GM21576 (cell line): ENCODE measurements around the gene DUS3L.
"Not testable (repeated sequence)": the region's sequence is repeated elsewhere in the genome, so short reads cannot be mapped to it uniquely, and the experiment has no call there.

Experiments
- ATAC-seq: cut with Tn5 transposase; IDR thresholded peaks from one replicate; pipeline ENCODE4 v1.9.1; 2021; ENCODE audit warnings: mild to moderate bottlenecking, moderate library complexity; ENCODE audit not compliant: unreplicated experiment

The DUS3L gene

DNA sequence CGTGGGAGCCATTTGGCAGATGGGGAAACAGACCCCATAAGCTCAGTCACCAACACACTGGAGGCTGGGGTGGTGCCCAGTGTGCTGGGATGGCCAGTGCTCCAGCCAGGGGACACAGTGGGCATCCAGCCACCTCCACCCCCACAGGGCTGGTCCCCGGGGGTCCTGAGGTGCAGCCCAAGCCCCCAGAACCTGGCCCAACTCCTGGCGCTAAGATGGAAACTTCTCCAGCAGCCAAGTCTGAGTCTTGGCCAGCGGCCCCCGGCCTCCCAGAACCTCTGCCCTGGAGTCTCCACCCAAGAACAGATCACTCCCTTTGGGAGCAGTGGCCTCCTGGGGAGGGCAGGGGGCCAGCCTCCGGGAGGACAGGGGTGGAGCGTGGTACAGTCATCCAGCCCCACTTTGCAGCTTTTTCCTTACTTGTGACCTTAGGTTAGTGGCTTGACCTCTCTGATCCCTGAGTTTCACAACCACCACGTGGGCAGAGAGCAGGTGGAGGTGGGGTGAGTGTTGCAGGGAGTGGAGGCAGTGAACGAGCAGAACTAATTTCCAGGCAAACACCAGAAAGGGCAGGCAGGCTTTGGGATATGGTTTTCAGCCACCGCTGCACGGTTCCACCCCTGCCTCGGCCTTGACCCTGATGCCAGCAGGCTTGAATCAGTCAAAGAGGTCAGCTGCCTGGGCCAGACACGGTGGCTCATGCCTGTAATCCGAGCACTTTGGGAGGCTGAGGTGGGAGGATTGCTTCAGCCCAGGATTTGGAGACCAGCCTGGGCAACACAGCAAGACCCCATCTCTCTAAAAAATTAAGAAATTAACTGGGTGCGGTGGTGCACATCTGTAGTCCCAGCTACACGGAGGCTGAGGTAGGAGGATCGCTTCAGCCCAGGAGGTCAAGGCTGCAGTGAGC lies 9.7 kb upstream of the DUS3L start:
- no peak for ATAC-seq

DNA sequence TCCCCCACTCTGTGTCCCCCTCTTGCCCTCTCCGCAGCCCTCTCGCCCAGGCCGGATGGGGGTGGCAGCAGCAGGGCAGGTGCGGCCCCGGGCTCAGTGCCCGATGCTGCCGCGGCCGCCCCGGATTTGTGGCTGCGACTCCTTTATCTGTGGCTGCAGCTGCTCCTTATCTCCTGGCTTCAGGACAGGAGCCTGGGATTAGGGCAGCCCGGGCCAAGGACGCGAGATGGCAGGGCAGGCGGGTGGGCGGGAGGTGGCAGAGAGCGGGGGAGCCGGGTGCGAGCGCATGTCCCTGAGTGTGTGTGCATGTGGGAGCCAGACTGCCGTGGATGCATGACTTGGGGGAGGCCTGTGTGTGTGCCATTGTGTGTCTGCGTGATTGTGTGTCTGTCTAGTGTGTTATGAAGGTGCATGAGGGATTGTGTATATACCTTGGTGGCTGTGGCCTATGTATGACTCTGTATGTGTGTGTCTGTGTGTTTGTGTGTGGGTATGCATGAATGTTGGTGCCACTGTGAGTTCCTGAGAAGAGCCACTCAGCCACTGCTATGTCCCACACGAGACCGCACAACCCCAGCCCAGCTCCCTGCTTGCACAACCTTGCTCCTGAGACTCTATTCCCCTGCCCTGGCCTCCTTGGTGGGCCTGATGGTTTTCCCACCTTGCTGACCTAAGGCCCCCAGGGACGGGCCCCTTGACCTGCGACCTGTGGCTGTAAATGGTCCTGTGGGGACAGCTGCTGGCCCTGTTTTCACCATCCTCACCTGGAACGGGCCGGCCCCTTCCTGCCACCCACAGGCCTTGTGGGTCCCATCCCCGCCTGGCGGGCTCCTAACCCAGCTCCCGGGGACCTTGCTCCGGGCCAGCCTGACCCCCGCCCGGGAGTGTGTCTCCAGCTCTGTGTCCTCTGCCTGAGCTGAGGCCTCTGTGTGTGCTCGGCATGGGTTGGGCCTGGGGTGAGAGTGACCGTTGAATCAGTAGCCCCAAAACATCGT lies 8.6 kb upstream of the DUS3L start:
- no peak for ATAC-seq

DNA sequence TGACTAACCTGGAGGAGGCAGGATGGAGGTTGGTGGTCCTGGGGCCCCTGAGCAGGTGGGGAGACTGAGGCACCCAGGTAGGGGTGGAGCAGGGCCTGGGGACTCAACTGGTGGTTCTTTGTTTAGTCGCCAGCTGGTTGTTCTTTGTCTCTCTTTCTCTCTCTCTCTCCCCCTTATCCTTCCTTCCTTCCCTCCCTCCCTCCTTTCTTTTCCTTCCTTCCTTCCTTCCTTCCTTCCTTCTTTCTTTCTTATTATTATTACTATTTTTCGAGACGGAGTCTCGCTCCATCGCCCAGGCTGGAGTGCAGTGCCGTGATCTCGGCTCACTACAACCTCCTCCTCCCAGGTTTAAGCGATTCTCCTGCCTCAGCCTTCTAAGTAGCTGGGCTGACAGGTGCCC lies 7.3 kb upstream of the DUS3L start:
- ATAC-seq: no peak

DNA sequence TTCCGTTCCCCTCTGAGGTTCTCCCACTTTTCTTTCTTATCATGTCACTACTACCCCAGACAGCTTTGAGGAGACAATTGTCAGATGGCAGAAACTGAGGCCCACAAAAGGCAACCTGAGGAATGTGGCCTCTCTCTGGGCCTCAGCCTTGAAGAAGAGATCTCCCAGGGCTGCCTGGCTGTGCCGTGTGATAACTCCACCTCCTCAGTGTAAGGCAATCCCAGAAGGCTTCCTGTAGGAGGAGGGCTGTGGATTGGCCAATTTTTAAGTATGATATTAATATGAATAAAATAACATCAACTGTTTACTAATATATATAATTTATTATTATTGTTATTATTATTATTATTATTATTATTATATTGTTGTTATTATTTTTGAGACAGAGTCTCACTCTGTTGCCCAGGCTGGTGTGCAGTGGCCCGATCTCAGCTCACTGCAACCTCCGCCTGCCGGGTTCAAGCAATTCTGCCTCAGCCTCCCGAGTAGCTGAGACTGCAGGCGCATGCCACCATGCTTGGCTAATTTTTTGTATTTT lies 4.5 kb upstream of the DUS3L start:
- no peak for ATAC-seq

DNA sequence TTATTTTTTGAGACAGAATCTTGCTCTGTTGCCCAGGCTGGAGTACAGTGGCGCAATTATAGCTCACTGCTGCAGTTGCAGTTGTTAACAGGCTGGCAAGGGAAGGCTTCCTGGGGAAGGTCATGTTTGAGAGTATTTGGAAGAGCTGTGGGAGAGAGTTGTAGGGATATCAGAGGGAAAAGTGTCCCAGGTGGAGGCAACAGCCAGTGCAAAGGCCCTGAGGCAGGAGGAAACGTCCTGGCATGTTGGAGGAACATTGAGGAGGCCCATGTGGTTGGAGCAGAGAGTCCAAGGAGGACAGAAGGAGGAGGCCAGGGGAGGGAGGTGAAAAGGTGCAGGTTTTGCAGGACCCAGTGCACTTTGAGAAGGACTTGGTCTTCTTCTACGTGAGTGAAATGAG lies 2.2 kb upstream of the DUS3L start:
- ATAC-seq: no peak

DNA sequence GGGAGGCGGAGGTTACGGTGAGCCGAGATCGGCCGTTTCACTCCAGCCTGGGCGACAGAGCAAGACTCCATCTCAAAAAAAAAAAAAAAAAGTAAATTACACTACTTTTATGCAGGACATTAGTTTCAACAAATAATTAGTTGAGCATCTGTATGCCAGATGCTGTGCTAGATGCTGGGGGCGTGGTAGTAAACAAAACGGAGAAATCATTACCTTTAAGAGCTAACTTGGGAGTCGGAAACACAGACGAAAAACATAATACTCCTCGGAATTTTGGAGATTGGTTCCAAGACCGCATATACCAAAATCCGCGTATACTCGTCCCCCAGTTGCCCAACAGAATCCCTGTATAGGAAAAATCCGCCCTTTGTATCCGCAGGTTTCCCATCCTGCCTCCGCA lies 1.3 kb upstream of the DUS3L start:
- ATAC-seq: no peak

DNA sequence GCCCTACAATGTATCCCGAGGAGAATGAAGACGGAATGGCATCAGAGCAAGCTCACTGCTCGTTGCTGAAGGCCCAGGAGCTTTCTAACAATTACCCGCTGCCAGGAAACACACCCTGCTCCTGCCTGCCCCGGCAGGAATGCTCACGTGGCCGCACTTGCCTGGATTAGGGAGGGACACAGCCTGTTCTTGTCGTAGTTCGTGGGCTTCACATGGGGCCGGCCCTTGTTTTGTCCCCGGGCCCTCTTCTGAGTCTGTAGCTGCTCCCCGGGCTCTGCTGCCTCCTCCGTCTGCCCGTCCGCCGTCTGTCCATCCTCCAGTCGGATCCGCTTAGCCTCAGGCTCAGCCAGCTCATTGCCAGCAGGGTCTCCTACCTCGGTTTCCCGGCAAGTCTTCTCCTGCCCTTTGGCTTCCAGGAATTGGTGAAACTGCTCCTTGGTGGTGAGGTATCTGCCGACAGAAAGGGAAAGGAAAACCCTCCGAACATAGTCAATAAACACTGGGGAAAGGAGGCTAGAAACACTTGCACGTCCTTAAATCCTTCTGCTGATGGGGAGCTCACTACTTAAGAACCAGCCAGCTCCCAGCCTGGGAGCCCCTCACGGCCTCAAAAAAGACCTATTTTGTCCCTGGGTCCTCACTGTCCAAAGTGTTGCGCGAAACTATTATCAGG lies 941 bp downstream of the DUS3L start:
- no peak for ATAC-seq

DNA sequence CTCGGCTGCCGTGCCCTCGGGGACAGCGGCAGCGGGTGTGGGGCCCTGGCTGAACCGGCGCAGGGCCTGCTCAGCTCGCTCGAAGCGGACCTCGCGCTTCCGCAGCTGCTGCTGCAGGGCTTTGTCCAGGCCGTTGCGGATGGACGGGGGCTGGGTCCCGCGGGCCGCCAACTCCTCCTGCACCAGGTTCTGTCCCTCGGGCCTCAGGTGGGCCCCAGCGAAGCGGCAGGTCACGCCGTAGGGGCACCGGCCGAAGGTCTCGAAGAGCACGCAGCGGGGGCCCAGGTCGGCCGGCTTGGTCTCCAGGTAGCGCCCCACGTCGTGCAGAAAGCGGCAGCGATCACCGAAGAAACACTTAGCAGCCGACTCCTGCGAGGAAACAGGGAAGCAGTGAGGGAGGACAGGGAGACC lies 1.6 kb downstream of the DUS3L start:
- ATAC-seq: no peak

DNA sequence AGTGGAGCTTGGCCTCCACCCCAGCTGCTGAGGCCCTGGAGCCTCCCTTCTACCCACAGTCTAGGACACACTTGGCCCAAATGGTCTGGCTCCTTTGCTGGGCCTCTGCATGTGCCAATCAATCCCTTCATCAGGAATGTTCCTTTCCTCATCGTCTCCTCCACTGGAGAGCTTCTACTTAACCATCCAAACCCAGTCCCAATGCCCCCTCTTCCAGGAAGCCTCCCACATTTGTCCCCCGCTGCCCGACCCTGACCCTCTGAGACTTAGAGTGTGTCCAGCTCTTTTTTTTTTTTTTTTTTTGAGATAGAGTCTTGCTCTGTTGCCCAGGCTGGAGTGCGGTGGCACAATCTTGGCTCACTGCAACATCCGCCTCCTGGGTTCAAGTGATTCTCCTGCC lies 2.5 kb downstream of the DUS3L start:
- no peak for ATAC-seq

DNA sequence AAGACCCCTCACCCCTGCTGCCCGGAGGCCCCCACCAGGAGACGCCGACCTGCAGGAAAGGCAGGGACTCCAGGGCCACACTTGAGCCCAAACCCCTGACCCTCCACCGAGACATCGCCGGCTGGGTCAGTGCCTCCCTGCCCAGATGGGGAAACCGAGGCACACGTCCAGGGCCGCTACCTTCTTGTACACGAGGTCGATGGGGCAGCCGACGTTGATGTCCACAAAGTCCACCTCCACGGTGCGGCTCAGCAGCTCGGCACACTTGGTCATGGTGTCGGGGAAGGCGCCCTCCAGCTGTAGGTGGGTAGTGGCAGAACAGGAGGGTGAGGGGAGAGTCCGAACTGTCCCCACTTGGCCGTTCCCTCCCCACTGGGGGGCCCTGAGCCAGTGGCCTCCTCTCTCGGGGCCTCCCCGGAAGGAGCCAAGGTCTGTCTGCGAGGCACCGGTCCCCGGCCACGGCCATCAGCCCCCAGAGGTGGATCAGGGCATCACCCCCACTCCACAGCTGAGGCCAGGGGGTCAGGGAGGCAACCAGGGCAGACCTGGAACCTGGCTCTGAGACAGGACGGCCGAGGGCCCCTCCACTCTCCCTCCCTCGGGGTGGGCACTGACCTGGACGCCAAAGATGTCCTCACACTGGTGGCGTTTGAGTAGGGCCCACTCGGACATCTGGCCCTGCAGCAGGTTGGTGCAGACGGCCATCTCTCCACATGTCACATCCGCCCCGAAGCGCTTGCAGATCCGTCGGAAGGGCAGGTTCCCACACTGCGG lies 3.4 kb downstream of the DUS3L start:
- ATAC-seq: no peak

DNA sequence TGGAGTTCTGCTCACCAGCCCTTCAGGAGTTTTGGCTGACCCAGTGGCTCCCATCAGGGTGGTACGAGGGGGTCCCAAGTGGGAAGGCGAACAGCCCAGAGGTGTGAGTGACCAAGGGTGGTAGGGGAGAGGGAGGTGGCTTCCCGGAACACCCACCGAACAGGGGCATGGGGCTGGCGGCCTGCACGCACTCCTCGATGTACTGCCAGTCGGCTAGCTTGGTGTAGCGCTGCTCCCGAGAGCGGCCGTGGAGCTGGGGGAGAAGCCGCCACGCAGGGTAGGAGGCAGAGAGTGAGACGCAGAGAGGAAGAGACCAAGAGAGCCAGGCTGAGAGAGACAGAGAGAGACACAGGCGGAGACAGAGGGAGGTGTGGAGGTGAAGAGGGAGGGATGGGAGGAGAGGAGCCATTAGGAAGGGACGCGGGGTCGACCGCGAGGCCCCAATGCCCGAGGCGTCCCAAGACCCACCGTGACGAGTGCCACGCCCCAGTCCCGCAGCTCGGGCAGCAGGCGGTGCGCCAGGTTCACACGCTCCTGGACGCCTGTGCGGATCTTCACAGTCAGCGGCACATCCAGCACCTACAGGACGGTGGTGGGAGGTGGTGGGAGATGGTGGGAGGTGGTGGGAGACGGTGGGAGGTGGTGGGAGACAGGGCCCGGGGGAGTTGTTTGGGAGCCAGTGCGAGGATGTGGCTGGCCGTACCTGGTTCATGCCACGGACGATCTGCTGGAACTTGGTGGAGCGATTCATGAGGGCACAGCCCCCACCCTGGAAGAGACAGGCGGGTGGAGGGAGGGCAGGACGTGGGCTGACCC lies 4.2 kb downstream of the DUS3L start:
- no peak for ATAC-seq

DNA sequence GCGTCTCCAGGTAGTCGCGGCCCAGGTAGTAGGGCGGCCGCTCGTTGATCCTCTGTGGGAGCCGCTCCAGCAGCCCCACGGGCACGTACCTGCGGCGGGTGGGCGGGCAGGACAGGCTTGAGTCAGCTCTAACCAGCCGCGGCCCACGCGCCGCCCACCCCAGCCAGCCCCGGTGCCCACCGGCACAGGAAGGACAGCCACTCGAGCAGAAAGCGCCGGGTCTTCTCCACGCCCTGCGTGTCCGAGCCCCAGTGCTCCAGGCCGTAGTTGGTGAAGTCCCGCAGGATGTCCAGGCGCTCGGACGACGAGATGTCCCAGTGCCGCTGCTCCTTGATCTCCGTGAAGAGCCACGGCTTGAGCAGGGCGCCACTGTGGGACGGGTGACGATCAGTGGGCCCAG lies 5.5 kb downstream of the DUS3L start:
- ATAC-seq: no peak

DNA sequence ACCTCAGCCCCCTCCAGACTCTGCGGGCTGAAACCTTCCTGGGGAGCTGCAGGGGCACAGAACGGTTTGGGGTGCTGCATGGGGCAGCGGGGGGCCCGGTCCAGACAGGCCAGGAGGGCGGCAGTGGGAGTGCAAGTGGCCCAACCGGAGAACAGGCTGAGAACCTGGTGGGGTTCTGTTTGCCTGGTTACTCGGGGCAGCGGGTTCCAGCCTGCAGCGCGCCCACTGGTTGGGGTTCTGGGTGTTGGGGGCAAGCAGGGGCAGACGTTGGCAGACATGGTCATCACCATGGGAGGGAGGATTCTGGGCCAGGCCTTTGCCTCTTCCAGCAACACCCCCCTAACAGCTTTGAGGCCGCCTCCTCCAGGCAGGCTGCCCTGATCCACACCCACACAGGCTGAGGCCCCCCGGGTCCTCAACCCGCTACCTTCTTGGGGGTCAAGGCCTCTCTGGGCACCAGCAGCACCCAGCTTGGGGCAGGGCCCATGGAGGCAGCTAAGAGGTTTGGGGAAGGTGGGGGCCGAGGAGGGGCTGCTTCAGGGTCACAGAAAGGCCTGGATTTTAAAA lies 6.3 kb downstream of the DUS3L start, which contains the start of gene PRR22:
TSS of gene PRR22 (minus strand) at position 166 of the 567 bp plus-strand sequence. CDS start at position 80, 86 bp downstream.
- no peak for ATAC-seq

DNA sequence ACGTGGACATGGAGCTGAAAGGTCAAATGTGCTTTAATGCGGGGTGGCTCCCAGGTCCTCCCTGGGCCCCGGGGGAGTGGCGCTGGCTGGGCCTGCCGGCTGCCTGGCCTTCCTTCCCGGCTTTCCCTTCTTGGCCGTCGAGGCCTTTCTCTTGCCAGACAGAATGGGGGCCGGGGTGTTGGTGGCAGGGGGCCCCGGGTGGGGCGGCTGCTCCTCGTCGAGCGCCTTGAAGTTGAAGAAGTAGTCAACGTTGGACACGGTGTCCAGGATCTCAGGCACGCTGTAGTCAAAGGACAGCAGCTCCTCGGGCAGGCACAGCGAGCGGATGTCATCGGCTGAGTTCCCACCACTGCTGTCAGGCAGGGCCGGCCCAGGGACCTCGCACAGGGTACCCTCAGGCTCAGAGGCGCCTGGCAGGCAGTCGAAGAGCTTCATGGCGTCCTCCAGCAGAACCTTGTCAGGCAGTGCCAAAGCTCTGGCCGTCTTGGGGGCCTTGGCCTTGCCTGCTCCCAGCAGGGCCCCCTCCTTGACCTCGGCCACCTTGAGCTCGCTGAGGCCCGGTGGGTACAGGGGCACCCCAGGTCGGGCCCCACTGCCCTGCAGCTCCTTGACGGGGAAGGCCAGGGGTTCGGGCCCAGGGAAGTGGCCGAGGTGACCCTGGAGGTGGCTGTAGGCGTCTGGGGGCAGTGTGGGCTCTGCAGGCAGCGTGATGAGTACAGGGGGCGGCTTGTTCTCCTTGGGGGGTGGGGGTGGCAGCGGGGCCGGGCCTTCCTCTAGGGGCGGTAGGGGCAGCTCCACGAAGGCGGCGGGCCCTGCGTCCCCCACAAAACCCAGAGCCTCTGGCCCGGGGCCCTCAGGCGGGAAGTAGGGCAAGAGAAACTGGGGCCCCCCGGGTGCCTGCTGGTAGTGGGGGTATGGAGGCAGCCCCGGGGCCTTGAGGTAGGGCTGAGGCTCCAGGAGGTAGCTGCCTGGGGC lies 7.7 kb downstream of the DUS3L start:
- ATAC-seq: no peak

DNA sequence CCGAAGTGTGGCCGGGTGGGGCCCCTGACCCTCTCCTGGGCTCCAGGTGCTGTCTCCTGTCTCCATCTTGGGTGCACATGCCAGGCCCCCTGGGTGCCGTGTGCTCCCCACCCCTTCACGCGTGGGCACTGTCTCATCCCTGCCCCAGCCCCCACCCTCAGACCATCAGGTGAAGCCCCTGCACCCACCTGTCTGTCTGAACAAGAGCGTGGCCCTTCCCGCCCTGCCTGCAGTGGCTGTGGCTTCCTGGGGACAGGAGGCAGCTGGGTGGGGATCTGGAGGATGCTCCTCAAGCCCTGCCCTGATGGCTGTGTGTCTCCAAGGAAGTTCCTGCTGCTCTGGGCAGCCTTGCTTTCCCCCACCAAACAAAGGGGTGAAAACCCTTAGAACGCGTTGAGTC lies 8.6 kb downstream of the DUS3L start:
- ATAC-seq: no peak

DNA sequence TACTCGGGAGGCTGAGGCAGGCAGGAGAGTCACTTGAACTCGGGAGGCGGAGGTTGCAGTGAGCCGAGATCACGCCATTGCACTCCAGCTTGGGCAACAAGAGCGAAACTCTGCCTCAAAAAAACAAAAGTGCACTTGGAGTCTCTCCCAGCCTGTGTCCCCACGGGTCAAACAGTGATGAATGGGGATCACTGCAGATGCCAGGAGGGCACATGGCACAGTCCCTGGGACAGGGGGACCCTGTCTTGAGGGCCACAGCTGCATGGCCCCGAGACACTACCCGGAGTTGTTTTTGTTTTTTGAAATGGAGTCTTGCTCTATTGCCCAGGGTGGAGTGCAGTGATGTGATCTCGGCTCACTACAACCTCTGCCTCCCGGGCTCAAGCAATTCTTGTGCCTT lies 10.0 kb downstream of the DUS3L start:
- not testable (repeated sequence) for ATAC-seq

DNA sequence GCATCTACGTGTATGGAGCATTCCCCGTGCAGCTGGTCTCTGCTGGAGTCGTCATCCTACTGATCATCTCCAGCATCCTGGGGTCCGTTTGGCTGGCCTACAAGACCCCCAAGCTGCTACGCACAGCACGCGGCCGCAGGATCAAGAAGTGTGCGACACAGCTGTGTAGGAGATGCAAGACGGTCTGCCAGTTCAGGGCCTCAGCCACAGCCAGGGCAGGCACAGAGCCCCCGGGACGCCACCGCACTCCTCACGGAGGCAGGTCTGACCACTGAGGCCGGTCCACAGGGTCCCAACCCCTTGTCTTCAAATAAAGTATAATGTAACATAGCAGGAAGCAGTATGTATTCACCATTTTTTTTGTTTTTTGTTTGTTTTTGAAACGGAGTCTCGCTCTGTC lies 12.6 kb downstream of the DUS3L start:
- ATAC-seq: no peak
